KBM-7 (cell line): ENCODE measurements around the gene SH3BGRL3.

ENCODE experiments used
- DNase-seq: peaks from one replicate; pipeline ENCODE4 v3.0.0-alpha.2; 2015
- in situ Hi-C: fragments of 300-500 bp; cut with MboI; formaldehyde crosslinking; loops from 2 replicates; pipeline ENCODE4 v1.14.3; 2020; ENCODE audit warnings: low sequenced_read_pairs, low pct_unique_long_range_greater_than_20kb, mixed read lengths

Gene SH3BGRL3

DNA sequence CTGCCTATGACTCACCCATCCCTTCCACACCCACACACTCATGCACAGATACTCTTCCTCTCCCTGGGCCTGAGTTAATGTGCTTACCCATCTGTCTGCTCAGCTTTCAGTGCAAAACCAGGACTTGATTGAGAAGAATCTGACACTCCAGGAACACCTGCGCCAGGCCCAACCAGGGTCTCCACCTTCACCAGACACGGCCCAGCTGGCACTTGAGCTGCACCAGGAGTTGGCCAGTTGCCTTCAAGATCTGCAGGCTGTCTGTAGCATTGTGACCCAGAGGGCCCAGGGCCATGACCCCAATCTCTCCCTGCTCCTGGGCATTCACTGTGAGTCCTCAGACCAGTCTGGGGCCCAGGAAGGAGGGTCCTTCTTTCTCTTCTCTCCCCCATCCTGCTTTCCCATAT lies 3.5 kb upstream of the SH3BGRL3 start:
- peak; percentile 86 for DNase-seq
- in situ Hi-C loops = no loop called here

DNA sequence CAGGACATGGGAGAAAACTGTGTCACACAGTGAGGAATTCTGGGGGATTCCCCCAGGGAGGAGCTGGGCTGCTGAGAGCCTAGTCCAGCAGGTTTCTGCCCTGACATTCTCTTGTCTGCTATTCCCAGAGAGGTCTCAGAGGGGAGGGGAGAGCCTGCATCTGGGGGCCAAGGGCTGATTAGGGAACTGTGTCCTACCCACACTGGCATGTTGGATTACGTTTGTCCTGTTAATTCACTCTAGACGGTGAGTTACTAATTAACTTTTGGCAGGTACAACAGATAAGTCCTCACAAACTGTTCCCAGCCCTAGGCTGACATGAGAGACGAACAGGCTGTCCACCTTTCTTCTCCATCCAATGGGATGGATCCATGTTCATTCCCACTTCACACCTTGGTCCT lies 2.6 kb upstream of the SH3BGRL3 start:
- no peak for DNase-seq
- in situ Hi-C loops = no loop called here

GRCh38 chr1:26277719-26278118 lies 2.2 kb upstream of the SH3BGRL3 start:
- in situ Hi-C loops = no loop called here
- no peak for DNase-seq

- DNase-seq = no peak
- in situ Hi-C loops = no loop called here
Observed at GRCh38 chr1:26278303-26278702, 1.6 kb upstream of the SH3BGRL3 start.

GRCh38 chr1:26278724-26279455 lies 996 bp upstream of the SH3BGRL3 start:
- peak; percentile 59 for DNase-seq
- in situ Hi-C loops = no loop called here

GRCh38 chr1:26280333-26281042 lies 602 bp downstream of the SH3BGRL3 start:
- DNase-seq = peak; percentile 68
- in situ Hi-C loops = no loop called here

DNA sequence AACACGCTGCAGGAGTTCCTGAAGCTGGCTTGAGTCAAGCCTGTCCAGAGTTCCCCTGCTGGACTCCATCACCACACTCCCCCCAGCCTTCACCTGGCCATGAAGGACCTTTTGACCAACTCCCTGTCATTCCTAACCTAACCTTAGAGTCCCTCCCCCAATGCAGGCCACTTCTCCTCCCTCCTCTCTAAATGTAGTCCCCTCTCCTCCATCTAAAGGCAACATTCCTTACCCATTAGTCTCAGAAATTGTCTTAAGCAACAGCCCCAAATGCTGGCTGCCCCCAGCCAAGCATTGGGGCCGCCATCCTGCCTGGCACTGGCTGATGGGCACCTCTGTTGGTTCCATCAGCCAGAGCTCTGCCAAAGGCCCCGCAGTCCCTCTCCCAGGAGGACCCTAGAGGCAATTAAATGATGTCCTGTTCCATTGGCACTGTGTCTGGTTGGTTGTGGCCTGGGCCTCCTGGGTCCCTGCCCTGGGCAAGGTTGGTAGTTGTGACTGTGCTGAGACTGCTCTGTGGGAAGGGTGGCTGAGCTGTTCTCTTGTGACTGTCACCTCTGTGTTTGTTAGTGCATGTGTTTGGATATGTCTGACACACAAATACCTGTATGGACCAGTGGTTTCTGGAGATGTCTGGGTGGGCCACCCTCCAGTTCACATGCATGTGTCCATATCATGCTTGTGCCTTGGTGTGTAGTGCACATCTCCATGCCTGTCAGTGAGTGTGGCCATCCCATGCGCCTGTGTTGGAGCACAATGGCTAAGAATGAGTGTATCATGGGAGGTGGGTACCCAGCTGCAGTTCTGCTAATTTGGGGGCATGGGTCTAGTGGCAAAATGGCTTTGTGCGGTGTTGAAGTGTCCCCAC lies 1.4 kb downstream of the SH3BGRL3 start:
- in situ Hi-C loops = no loop called here
- no peak for DNase-seq

GRCh38 chr1:26281971-26282370 lies 2.1 kb downstream of the SH3BGRL3 start:
- DNase-seq = peak; percentile 93
- in situ Hi-C loops = no loop called here

DNA sequence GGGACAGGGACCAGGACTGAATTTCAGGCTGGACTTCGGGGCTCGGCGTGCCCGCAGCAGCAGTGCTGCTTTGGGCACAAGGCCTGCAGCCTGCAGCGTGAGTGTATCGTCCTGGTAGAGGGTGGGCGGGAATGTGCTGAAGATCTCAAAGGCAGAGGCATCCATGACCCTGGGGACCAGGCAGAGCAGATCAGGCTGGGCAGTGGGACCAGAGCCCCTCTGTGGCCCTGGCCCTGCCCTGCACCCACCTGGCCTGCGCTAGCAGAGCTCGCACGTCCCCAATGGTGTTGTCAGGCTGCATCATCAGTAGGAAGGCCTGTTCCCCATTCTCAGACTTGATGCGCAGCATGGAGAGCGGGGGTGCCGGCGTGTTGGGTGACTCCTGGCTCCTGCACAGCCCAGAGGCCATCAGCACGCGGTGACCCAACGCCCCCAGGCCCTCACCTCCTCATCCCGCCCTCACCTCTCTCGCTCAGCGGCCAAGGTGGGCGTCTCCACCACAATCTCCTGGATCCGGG lies 2.6 kb downstream of the SH3BGRL3 start:
- no peak for DNase-seq
- in situ Hi-C loops = no loop called here

DNA sequence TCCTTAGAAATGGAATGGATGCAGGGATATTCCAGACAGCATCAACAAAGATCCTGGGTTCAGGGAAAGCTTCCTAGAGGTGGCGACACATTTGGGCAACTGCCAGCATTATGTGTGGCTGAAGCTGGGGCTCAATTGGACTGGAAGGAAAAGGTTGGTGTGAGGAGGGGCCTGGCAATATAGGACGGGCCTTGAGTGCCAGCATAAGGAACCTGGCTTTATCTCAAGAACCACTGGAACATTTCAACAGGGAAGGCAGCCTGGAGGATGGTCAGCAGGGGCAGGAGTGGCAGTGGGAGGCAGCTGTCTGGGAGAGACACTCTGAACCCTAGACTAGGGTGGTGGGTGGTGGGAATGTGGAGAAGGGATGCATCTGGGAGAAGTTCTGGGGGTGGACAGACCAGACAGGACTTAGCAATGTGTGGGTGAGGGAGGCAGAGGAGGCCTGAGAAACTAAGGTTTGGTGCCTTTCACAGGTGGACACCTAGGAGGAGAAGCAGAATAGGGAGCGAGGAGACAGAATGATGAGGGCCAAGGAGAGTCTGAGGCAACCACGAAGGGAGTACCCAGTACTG lies 3.5 kb downstream of the SH3BGRL3 start:
- no peak for DNase-seq
- in situ Hi-C loops = no loop called here

DNA sequence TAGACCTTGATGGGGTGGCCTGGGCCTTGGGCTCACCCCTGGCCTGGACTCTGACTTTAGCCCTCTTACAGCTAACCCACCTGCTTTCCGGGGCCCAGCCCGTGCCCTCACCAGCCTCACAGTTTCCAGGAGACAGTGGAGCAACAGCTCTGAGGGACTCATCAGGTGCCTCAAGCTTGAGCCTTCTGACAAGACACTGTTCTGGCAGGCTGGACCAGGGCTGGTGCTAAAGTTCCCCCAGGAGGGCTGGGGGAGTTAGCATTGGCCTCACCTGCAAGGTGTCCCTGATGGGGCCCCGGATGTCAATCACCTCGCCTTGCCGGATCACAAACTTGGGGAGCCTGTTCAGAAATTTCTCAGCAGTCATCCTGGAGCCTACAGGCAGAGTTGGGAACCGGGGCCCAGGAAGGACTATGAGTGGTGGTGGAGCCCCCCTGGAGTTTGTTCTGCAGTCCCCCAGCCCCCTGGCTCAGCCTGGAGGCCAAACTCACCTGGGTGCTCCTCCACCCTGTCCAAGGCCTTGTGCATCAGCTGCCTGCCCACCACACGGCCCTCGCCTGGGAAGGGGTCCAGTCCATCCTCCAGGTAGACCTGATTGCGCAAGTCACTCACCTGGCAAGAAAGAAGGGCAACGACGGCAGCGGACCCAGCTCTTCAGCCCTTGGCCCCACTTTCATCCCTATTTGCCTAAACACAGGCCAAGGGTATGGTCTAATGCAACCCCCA lies 4.1 kb downstream of the SH3BGRL3 start:
- DNase-seq = no peak
- in situ Hi-C loops = no loop called here

GRCh38 chr1:26284597-26285347 lies 4.9 kb downstream of the SH3BGRL3 start:
- in situ Hi-C loops = no loop called here
- DNase-seq = peak; percentile 97

- in situ Hi-C loops = no loop called here
- peak; percentile 56 for DNase-seq
Observed at GRCh38 chr1:26285366-26286063, 5.6 kb downstream of the SH3BGRL3 start.

GRCh38 chr1:26286064-26286416 lies 6.2 kb downstream of the SH3BGRL3 start:
- DNase-seq = no peak

DNA sequence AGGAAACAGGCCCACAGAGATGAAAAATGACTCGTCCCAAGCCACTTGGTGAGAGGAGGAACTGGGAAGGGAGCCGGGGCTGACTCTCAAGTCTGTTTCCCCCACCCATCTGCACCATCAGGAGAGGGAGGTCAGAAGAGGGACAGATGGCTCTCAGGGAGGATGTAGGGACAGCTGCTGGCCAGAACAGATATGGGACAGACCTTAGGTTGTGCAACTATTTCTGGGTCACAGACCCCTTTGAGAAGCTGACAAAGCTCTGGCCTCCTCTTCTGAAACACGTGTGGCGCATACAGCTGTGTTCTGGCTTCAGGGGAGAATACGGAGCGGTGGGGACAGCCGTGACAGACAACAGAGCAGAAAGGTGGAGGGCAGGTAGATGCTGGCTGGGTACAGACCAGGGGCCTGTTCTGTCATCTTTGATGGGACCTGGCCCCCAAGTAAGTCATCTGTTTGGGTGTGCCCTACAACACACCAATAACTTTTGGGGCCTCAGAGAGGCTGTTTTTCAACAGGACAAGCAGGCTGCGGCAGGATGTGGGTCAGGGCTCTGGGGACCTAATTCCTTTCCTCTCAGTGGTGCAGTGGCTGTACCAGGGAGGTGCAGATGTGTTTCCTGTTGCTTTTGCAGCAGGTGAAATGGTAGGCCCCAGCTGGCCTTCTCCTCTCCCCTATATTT lies 7.3 kb downstream of the SH3BGRL3 start:
- in situ Hi-C loops = no loop called here
- peak; percentile 84 for DNase-seq

More at GRCh38 chr1:26286064-26286416, 6.2 kb downstream of the SH3BGRL3 start:
- in situ Hi-C loops = no loop called here

DNA sequence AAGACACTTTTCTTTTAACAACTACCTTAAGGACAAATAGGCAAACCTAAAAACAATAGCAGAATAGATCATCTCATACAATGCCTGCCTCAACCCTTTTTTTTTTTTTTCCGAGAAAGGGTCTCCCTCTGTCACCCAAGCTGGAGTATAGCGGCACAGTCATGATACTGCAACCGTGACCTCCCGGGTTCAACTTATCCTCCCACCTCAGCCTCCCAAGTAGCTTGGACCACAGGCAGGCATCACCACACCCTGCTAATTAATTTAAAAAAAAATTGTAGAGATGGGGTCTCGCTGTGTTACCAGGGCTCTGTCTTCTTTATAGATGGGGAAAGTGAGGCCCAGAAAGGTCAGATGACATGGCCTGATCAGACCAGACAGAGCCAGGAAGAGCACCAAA lies 7.9 kb downstream of the SH3BGRL3 start:
- in situ Hi-C loops = no loop called here
- no peak for DNase-seq

DNA sequence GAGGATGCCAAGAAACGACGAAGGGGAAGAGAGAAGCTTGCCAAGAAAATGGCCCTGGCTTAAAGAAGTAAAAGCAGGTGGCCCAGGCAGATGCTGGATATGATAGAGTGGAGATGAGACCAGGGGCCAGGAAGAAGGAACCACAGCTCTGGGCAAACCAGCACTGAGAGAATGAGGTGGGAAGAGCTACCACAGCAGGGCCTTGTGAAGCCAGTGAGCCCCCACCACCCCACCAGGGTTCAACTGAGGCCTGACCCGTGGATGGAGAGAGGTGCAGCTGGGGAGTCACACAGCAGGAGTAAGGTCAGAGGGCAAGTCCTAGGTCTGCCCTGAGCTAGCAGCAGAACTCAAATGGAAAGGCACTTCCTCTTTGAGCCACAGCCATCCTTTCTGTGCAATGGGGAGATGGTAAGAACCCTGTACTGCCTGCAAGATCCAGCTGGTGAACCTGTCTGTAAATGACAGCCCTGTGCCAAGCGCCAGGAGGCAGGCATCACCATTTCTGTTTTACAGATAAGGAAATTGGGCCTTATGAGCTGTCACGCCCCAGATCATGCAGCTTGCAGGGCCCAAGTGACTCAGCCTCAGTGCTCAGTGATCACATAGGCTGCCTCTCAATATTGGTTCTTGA lies 8.5 kb downstream of the SH3BGRL3 start:
- in situ Hi-C loops = no loop called here
- DNase-seq = peak; percentile 68
